ENCODE data around the gene PLEKHH1.

GRCh38 chr14:67492538-67492937, 40.6 kb upstream of the PLEKHH1 start:
- TF ChIP-seq CTCF (IDR thresholded peaks at IDR 0.05; ENCODE audit: insufficient read depth, low read depth, low read length) (no peak), EZH2 (IDR thresholded peaks at IDR 0.05; ENCODE audit: insufficient read depth, low read length) (no peak)
